Measurements from ENCODE around the gene NSUN5. TPM values are rescaled to one million over a fixed set of nuclear protein-coding genes. Genes with fewer than 3 reads are reported as not detected.

The NSUN5 gene
- total RNA-seq (2014; rRNA removed; shearing (Covaris generic)) = 69.1 and 90.9 TPM in 2 replicates

DNA sequence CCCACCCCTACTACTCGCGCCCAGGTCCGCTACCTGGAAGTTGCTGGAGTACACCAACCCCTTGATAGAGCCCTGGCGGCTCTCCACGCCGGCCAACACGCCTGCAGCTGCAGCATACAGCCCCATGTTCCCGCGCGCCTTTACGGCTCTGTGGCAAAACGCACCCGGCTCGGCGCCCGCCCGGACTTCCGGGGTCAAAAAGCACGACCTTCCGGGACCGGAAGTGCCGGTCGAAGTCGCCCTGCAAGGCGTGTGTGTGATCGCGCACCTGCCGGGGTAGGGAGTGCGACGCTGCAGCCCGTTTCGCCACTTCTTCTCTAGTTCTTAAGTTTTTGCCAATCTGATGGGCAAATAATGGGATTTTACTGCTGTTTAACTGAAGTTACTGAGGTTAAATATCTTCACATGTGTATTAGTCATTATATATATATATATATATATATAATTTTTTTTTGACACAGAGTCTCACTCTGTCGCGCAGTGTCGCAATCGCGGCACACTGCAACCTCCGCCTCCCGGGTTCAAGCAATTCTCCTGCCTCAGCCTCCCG is at the start of gene NSUN5:
TSS of gene NSUN5 (minus strand) at position 162 of the 550 bp plus-strand sequence. CDS start at position 126, 36 bp downstream.
- DNase-seq = peak; percentile 94
- Histone ChIP-seq H3K4me3 (ENCODE audit: insufficient read depth, low read depth, low read length) (peak within 1 kb of the TSS; percentile 74), H3K36me3 (replicated peaks; ENCODE audit: control insufficient read depth, insufficient read depth, low read length) (peaks cover 8% of the 10 kb centered on the region)

DNA sequence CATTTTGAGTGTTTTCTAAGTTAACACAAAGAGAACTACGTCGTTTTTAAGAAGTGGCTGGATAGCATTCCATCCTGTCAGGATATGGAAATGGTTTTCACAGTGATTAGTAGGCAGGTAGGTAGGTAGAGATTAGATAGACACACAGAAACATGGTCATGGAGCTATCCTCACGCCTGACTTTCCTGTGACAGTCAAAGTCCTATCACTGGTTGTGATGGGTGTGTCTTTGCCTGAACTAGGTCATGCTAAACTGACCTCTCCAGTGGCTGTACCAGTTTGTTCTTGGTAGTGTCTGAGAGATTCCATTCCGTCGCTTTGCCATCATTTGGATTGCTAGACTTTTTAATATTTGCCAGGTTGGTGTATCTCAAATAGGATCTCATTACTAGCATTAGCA is 47.5 kb upstream of the NSUN5 start:
- DNase-seq = no peak
- no peaks in the 10 kb centered on the region for H3K36me3 ChIP-seq (replicated peaks; ENCODE audit: control insufficient read depth, insufficient read depth, low read length)
- H3K27me3 ChIP-seq (ENCODE audit: control insufficient read depth, insufficient read depth, low read length) = no peaks in the 10 kb centered on the region
- H3K4me3 ChIP-seq (ENCODE audit: insufficient read depth, low read depth, low read length) = no peak overlapping the region

More for the DNA sequence above, at the start of gene NSUN5:
- no peaks in the 10 kb centered on the region for H3K27me3 ChIP-seq (ENCODE audit: control insufficient read depth, insufficient read depth, low read length)

DNA sequence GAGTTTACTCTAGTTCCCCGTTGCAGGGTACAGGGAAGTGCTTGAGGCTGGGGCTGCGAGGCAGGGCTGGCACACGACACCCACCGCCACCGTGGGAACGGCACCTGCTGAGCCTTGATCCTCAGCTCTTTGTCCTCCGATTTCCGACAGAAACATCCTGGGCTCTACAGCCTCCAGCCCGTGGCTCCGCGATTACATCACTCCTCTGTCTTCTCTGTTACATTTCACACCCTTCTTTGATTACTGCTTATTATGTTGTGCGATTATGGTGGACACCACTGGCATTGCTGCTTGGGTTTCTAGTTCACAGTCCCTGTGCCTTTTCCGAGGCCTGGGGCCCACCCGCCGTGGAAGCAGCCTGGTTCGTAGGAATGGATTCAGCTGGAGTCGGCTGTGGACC is 46.2 kb upstream of the NSUN5 start:
- DNase-seq = no peak
- H3K4me3 ChIP-seq (ENCODE audit: insufficient read depth, low read depth, low read length) = no peak overlapping the region
- H3K36me3 ChIP-seq (replicated peaks; ENCODE audit: control insufficient read depth, insufficient read depth, low read length) = no peaks in the 10 kb centered on the region
- no peaks in the 10 kb centered on the region for H3K27me3 ChIP-seq (ENCODE audit: control insufficient read depth, insufficient read depth, low read length)

DNA sequence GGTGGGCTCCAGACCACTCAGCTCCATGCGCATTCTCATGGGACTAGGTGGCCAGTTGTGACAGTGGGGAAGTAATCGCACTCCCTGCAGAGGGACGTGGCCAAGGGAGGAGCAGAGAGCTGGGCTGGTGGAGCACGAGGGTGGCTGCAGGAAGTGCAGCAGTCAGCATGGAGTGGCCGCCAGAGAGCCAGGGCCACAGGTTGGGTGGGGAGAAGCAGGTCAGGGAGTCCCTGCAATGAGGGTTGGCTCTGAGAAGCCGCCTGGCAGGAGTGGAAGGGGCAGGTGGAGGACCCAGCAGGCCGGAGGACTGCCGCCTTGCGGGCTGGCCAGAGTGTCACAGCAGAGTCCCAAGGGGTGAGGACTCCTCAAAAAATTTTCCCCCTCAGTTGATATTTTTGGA is 45.6 kb upstream of the NSUN5 start:
- DNase-seq = no peak
- no peaks in the 10 kb centered on the region for H3K27me3 ChIP-seq (ENCODE audit: control insufficient read depth, insufficient read depth, low read length)
- no peaks in the 10 kb centered on the region for H3K36me3 ChIP-seq (replicated peaks; ENCODE audit: control insufficient read depth, insufficient read depth, low read length)
- no peak overlapping the region for H3K4me3 ChIP-seq (ENCODE audit: insufficient read depth, low read depth, low read length)

DNA sequence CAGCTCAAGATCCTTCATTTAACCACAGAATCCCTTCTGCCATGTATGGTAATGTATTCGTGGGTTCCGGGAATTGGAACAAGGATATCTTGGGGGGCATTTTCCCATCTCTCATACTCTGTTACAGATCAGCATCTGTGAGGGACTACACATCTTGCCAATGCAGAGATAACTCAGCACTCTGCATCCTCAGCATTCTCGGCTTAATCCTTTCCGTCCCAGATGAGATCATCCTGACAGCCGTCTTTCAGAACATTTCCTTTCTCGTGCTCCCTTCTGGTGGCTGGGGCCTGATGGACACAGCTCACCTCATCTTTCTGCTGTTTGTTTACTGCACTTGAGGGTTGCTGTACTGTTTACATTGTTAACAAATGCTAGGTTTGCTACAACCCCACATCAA is 44.6 kb upstream of the NSUN5 start:
- DNase-seq = no peak
- Histone ChIP-seq H3K36me3 (replicated peaks; ENCODE audit: control insufficient read depth, insufficient read depth, low read length) (no peaks in the 10 kb centered on the region), H3K27me3 (ENCODE audit: control insufficient read depth, insufficient read depth, low read length) (no peaks in the 10 kb centered on the region), H3K4me3 (ENCODE audit: insufficient read depth, low read depth, low read length) (no peak overlapping the region)

DNA sequence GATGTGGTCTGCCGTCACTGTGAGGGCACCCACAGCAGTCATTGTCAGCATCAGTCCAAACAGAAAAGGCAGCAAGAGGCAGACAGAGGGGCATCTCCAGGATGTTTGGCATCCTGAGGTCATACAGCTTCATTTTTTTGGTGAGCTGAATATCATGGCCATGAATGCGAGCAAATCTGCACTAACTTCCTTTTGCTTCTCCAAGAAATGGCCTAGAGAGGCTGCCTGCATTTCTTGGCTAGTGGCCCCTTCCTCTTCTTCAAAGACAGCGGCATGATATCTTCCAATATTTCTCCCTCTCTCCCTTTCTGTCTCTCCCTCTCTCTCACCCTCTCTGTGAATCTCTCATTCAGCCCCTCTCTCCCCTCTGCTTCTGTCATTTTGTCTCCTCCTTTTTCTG is 44.2 kb upstream of the NSUN5 start:
- Histone ChIP-seq H3K4me3 (ENCODE audit: insufficient read depth, low read depth, low read length) (no peak overlapping the region), H3K27me3 (ENCODE audit: control insufficient read depth, insufficient read depth, low read length) (no peaks in the 10 kb centered on the region), H3K36me3 (replicated peaks; ENCODE audit: control insufficient read depth, insufficient read depth, low read length) (no peaks in the 10 kb centered on the region)
- DNase-seq = no peak

DNA sequence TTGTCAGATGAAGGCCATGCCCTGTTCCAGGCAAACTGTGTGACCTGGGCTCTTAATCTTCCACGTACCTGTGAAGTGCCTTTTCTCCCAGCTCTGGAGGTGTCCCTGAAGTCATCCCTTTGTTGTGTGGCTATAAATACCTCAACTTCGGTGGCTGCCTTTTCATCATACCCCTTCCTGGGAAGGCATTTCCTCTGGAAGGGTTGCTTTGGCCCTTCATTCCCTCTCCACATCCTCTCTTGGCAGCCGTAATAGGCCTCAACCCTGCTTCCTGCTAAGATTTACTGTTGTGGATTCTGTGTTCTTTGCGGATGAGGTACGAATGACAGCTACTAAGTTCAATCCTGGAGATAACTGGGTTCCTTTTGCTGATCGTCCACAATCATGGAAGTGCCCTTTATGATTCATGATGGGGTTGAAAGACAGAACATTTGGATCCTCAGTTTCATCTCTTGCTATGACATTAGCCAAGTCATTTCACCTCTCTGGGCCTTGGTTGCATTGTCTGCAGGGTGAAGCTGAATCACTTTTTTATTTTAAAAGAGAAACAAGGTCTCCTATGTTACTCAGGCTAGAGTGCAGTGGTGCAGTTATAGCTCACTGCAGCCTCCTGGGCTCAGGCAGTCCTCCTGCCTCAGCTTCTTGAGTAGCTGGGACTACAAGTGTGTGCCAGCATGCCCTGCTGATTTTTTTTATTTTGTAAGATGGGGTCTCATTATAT is 43.0 kb upstream of the NSUN5 start:
- no peaks in the 10 kb centered on the region for H3K27me3 ChIP-seq (ENCODE audit: control insufficient read depth, insufficient read depth, low read length)
- no peak overlapping the region for H3K4me3 ChIP-seq (ENCODE audit: insufficient read depth, low read depth, low read length)
- no peaks in the 10 kb centered on the region for H3K36me3 ChIP-seq (replicated peaks; ENCODE audit: control insufficient read depth, insufficient read depth, low read length)
- DNase-seq = peak; percentile 61

DNA sequence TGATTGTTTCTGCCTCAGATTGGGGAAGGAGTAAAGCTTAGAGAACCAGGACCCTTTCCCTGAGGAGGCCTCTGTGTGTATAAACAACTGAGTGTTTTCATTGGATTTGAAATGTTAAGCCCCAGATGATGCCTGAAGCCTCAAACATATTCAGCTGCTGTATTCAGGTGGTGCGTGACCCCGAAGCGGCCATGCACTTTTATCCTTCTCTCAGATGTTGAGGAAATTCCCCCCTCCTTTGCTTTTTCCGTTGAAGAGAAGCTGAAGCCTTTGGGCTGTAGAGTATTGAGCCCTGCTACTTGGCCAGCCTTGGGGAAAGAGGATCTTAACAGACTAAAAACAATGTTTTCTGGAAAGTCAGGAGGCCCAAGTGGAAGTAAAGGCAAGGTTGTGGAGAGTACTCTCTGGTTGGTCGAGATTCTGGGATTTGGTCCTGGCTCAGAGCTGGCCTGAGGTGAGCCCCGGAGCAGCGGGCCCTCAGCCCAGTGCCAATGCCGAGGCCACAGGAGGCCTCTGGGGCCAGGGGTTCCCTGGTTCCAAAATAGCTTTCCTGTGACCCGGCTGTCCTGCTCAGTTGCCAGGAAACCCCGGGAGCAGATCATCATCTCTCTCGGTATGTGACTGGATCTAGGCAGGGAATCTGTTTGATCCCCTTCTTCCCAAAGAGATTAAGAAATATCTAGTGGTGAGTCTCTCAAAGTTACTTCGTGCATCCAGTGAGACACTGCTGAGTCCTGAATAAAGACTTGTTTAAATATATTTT is 41.9 kb upstream of the NSUN5 start:
- Histone ChIP-seq H3K36me3 (replicated peaks; ENCODE audit: control insufficient read depth, insufficient read depth, low read length) (no peaks in the 10 kb centered on the region), H3K27me3 (ENCODE audit: control insufficient read depth, insufficient read depth, low read length) (no peaks in the 10 kb centered on the region), H3K4me3 (ENCODE audit: insufficient read depth, low read depth, low read length) (no peak overlapping the region)
- DNase-seq = peak; percentile 44

DNA sequence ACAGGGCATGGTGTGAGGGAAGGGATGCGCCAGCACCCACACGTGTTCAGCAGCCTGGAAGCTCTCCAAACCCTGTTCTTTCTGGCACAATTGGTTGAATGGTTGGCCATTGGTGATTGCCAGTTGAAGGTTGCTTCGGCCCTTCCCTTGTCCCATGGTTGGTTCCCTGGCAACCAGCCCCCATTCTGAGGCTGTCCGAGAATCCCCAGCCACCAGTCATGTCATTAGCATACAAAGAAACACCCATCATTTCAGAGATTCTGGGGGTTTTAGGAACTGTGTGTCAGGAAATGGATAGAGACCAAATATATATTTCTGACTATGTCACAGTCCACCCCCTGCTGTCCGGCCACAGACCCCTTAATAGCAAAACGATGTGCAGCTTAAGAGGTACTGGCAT is 41.1 kb upstream of the NSUN5 start:
- H3K36me3 ChIP-seq (replicated peaks; ENCODE audit: control insufficient read depth, insufficient read depth, low read length) = no peaks in the 10 kb centered on the region
- no peak overlapping the region for H3K4me3 ChIP-seq (ENCODE audit: insufficient read depth, low read depth, low read length)
- DNase-seq = no peak
- H3K27me3 ChIP-seq (ENCODE audit: control insufficient read depth, insufficient read depth, low read length) = no peaks in the 10 kb centered on the region

DNA sequence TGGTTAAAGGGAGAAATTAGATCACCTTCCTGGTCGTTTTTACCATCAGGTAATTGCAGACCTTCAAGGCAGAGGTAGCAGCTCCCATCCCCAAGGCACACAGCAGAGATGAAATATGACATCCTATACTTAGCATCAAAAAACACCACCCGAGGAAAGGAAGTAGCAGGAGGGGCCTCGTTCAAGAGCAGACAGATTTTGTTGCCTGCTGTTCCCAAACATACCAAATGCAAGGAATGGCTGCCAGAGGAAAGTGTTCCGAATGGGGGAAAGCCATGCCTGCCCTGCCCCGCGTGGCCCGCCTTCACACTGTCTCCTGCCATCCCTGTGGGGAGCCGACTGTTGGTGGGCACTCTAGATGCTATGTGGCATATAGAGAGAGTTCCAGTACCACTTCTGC is 37.3 kb upstream of the NSUN5 start:
- H3K27me3 ChIP-seq (ENCODE audit: control insufficient read depth, insufficient read depth, low read length) = no peaks in the 10 kb centered on the region
- no peak overlapping the region for H3K4me3 ChIP-seq (ENCODE audit: insufficient read depth, low read depth, low read length)
- no peaks in the 10 kb centered on the region for H3K36me3 ChIP-seq (replicated peaks; ENCODE audit: control insufficient read depth, insufficient read depth, low read length)

DNA sequence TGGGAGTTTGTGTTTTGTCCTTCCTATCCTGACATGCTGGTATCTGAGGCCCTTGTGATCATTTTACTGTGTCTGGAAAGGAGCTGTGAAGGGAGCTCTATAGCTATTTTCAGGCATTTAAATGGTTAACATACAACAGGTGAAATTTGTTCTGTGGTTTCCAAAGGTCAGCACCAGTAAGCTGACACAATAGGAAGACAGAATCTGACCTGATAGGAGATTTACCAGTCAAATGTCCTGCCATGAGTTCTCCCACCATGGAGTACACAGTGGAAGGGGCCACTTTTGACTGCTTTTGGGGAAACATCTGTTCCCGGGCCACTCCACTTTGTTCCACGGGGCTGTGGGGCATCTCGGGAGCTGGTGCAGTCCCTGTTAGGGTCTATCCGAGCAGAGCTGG is 36.9 kb upstream of the NSUN5 start:
- Histone ChIP-seq H3K4me3 (ENCODE audit: insufficient read depth, low read depth, low read length) (no peak overlapping the region), H3K27me3 (ENCODE audit: control insufficient read depth, insufficient read depth, low read length) (no peaks in the 10 kb centered on the region), H3K36me3 (replicated peaks; ENCODE audit: control insufficient read depth, insufficient read depth, low read length) (no peaks in the 10 kb centered on the region)
- no peak for DNase-seq

More for the DNA sequence above, 37.3 kb upstream of the NSUN5 start:
- DNase-seq = no peak

DNA sequence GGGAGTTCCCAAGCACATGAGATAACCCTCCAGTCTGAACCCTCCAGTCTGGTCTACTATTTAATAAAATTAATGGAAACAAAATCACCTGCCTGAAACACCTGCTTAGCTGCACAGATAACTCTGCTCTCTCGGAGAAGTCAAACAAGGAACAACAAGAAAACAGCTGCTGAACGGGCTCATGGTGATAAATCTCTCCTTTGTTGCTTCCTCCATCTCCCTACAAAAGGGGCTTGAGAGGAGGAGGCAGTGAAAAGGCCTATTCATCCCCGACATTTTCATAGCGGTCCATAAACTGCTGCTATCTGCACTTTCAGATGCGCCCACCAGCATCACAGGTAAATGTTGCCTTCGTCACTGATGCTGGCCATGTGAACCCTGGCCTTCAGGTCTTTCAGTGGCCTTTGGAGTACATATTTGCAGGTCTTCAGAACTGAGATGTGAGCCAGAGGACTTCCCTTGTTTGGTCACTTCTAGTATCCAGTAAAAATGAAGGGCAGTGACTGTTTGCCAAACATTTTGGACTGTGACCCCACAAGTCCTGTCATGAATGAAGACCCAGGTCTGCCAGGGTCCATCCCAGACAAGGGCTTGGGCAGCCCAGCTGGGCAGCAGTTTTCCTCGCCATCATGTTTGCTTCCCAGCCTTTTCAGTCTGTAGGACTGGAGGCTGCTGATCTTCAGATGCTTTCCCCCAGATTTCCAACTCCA is 35.2 kb upstream of the NSUN5 start:
- Histone ChIP-seq H3K36me3 (replicated peaks; ENCODE audit: control insufficient read depth, insufficient read depth, low read length) (no peaks in the 10 kb centered on the region), H3K27me3 (ENCODE audit: control insufficient read depth, insufficient read depth, low read length) (no peaks in the 10 kb centered on the region), H3K4me3 (ENCODE audit: insufficient read depth, low read depth, low read length) (no peak overlapping the region)
- no peak for DNase-seq

DNA sequence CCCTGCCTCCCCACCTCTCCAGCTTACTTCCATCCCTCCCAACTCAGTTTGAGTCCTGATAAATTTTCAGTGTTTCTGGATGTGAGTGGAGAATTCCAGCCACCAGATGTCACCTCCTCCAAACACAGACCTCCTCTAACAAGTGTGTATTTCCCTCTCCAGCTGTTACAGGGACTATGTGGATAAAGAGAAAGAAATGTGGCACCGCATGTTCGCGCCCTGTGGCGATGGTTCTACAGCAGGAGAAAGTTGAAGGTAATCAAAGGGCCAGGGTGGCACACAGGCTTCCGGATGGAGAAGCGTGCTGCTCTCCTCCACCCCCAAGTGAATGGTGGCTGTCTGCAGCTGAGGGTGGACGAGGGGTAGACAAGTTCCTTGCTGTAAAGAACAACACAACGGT is 34.0 kb upstream of the NSUN5 start:
- no peaks in the 10 kb centered on the region for H3K36me3 ChIP-seq (replicated peaks; ENCODE audit: control insufficient read depth, insufficient read depth, low read length)
- peak; percentile 81 for DNase-seq
- H3K4me3 ChIP-seq (ENCODE audit: insufficient read depth, low read depth, low read length) = no peak overlapping the region
- no peaks in the 10 kb centered on the region for H3K27me3 ChIP-seq (ENCODE audit: control insufficient read depth, insufficient read depth, low read length)

DNA sequence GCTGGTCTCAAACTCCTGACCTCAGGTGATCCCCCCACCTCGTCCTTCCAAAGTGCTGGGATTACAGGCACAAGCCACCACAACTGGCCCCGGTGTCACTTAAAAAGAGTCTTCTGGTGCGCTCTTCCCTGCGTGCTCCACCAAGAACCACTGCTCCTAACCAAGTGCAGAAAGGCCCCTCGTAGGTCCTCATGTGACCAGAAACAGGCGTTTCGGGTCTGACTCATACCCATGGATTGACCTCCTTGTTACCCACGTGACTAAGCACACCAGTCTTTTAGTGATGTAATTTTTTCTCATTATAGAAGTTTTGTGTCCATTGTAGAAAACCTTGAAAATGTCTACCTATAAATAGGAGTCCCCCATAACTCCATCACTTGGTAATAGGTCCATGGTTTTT is 33.3 kb upstream of the NSUN5 start:
- DNase-seq = no peak
- no peaks in the 10 kb centered on the region for H3K27me3 ChIP-seq (ENCODE audit: control insufficient read depth, insufficient read depth, low read length)
- no peaks in the 10 kb centered on the region for H3K36me3 ChIP-seq (replicated peaks; ENCODE audit: control insufficient read depth, insufficient read depth, low read length)
- H3K4me3 ChIP-seq (ENCODE audit: insufficient read depth, low read depth, low read length) = no peak overlapping the region

Measured in H7 (cell line).